Fibroblast of skin of abdomen (primary cell): Measurements from ENCODE around the gene CDY1B. TPM values are rescaled to one million over a fixed set of nuclear protein-coding genes. Genes with fewer than 3 reads are reported as not detected.
"Not testable (repeated sequence)": the region's sequence is repeated elsewhere in the genome, so short reads cannot be mapped to it uniquely, and the experiment has no call there.

ENCODE experiments used
- DNase-seq: peaks from one replicate; pipeline ENCODE4 v3.0.0-alpha.2; 2013
- polyA plus RNA-seq, 2 experiments: library from polyadenylated mRNA; unstranded; fragments of 120-200 nt; gene quantifications; one replicate each; pipeline ENCODE4 v1.2.1, GENCODE V29; 2013; ENCODE audit not compliant: insufficient read length in 2 of 2

CDY1B gene
- not detected for polyA plus RNA-seq (2013, experiment 1 of 2; ENCODE audit: insufficient read length)
- polyA plus RNA-seq (2013, experiment 2 of 2; ENCODE audit: insufficient read length), result not detected

GRCh38 chrY:24047919-24048318, at the start of gene CDY1B:
CDY1B (minus strand) TSS chrY:24048019; CDS start chrY:24047688, 331 bp downstream.
- not testable (repeated sequence) for DNase-seq

DNA sequence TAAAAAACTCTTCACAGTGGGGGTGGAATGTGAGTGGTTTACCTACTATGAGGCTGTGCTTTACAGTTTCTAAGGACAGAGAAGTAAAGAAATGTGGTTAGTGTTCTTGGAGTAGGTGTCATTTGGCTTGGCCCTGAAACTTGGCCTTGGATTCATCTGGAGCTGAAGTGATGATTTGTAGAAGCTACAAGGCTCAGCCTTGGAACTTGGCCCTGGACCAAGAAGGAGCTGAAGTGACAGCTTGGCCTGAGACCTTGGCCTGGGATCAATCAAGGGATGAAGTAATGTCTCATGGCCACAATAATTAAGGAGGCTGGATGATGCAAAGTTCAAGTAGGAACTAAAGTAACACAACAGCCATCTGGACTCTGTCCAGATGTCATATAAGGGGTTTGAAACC, 1.7 kb upstream of the CDY1B start:
- not testable (repeated sequence) for DNase-seq

GRCh38 chrY:24043209-24043608, 4.6 kb downstream of the CDY1B start:
- DNase-seq, result not testable (repeated sequence)

GRCh38 chrY:24039008-24039718, 8.7 kb downstream of the CDY1B start:
- DNase-seq, result not testable (repeated sequence)

DNA sequence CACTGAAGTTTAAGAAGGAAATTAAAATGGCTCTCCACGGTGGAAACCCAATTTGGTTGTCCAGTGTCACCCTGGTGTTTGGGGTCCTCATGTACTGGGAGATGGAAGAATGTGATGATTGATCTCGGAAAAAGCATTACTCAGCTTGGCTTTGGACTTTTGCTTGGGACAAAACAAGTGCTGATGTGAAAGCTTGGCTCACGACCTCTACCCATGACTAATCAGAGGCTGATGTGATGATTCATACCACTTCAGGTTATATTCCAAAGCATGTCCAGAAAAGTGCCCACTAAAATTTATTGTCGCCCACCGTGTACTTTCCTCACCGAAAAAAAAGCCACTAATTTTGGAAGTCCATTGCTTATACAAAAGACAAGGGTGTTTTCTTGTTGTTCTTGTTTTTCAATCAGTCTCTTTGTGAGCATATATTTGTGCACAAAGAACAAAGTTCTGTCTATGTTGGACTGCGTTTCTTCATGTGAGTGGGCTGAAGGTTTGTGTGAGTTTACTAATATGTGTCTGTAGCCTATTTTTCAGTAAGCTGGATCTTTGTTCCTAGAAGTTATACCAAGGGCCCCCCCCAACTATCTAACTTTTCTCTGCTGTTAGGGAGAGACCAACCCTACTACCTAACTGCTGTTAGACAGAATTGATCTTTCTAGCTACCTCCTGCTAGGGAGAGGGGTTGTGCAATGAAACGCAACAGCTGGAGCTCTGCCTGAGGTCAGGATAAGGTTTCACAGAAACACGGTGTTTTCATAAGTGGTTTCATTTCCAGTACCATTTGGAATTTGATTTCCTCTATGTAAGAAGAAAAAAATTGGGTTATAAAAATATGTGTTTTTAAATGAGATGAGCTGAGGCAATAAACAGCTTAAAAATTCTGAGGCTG, 21.4 kb downstream of the CDY1B start:
- not testable (repeated sequence) for DNase-seq
